Measurements from ENCODE around the gene SLC4A8.

SLC4A8 gene

GRCh38 chr12:51424662-51425539 lies at the start of gene SLC4A8:
TSS of gene SLC4A8 (plus strand) at chr12:51424831. CDS start at chr12:51424988, 157 bp downstream.
- DNase-seq = peak; percentile 96

DNA sequence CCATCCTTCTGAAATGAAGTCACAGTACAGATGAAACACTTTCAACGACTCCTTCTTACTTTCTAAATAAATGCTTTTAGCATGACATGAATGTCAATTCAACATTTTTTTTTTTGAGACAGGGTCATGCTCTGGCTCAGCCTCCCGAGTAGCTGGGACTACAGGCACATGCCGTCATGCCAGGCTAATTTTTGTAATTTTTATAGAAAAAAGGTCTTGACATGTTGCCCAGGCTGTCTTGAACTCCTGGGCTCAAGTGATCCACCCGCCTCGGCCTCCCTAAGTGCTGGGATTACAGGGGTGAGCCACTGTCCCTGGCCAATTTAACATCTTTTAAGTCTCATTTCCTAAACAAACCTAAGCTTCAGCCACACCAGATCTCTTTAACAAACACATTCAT lies 49.8 kb upstream of the SLC4A8 start:
- DNase-seq = no peak

GRCh38 chr12:51377099-51377984 lies 47.3 kb upstream of the SLC4A8 start:
- DNase-seq = no peak

- DNase-seq = no peak
Measured at GRCh38 chr12:51378749-51379148, 45.9 kb upstream of the SLC4A8 start.

DNA sequence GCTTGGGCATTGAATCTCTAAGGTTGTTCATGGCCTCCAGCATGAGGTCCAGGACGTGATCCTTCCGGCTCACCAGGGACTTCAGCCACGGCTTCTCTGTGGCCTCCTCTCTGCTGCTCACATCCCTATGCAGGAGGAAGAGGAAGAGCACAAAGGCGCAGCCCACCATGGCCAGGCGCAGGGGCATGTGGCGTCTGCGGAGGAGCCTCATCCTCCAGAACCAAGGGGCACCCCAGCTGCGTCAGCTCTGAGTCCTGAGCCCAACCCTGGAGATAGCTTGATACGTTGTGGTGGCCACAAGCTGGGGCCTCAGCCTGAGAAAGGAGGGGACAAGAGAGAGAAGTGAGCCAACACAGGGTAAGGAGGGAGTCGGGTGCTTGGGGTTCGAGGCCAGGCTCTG lies 45.1 kb upstream of the SLC4A8 start:
- no peak for DNase-seq

DNA sequence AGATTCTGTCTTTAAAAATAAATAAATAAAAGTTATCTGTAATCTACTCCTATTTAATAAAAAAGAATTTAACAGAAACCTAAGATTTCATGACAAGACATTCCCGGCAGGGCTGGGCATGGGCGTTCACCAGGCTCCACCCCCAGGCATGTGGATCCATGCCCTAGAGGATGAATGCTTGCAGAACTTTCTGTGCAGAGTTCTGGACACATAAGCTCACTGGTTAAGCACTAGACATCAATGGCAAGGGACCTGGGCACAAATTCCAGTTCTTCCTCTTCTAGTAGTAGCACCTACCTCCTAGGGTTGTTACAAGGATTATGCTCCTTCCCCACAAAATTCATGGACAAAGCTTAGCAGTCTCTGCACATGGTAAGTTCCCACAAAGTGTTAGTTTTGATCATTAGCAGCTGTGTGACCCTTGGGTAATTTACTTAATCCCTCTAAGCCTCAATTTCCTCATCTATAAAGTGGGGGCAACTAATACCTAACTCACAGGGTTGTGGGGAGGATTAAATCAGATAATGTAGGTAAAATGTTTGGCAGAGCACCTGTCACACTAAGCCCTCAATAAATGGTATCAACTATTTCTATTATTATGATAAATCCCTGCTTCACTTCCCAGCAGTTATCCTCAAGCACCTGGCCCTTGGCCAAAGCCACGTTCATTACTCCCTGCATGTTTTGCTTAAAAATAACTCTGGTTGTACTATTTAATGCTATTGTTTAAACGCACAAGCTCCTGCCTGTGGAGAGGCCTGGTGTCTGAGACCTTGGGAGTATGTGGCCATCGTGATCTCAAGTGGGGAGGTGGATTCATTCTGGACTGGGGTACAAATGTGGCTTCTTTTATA lies 43.2 kb upstream of the SLC4A8 start:
- DNase-seq = no peak

DNA sequence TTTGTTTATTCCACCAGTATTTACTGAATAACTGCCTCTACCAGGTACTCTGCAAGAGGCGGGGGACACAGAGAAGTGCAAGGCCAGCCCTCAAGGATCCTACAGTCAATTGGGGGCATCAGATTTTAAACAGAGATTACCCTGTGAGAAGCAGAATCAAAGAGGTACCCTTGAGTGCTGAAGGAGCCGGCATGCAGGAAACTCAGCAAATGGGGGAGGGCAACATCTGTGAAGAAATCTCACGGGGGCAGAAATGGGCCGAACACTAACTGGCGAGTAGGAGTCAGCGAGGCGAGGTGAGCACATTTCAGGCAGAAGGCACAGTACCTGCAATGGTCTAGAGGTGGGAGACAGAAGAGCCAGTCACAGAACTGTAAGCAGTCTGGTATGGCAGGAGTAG lies 42.5 kb upstream of the SLC4A8 start:
- DNase-seq = no peak

DNA sequence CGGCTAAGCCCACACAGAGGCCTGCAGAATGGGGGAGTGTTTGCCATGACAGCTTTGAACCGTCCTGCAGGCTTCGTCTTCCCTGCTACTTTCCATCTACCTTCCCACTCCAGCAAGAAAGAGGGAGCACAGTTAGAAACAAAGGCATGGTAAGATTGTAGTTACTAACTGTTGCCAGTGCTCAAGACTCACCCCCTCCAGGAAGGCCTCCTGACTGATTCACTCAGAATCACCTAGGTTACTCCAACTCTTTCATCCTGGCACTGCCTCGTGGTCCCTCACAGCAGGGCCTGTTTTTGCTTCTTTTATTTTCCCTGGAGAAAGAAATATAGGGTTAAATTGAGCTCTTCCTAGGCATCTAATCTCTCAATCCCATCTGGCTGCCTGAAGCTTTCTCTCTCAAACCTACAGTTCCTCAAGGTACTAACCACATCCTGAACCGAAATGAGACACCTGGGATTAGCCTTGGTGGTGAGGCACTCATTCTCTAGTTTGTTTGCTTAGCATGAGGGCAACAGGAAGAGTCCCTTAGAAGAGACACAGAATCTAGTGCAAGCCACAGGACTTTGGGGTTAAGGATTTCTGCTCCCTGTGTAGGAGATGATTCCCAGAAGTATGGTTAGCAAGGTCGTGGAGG lies 41.2 kb upstream of the SLC4A8 start:
- no peak for DNase-seq

GRCh38 chr12:51386351-51386750 lies 38.3 kb upstream of the SLC4A8 start:
- no peak for DNase-seq

DNA sequence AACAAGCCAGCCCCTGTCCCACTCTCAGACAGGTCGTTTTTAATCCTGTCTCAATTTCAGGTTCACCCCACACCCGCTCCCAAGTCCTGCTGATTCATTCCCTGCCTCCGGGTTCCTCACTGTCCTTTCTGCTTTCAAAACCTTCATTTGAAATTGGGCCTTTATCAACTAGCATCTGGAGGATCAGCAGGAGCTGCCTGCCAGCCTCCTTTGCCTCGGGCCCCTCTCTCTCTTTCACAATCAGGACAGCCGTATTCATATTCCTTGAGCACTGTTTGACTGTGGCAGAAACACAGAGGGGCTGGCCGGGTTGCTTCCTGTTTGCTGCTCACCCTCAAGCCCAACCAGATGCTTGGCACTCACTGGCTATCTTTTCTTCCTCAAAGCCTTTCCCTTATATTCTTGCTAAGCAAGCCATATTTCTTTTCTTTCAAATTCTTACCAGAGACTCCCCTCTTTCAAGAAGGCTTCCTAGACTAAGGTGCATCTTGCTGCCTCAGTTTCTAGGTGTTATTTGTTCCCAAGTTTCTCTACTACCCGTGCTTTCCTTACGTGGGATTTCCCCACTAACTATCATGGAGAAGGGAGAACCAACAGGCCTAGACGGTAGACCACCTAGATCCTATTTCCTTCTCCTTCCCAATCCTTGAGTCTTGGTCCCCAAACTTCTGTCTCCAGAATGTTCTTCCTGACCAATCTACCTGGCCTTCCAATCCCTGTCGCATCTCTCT lies 36.4 kb upstream of the SLC4A8 start:
- DNase-seq = no peak

DNA sequence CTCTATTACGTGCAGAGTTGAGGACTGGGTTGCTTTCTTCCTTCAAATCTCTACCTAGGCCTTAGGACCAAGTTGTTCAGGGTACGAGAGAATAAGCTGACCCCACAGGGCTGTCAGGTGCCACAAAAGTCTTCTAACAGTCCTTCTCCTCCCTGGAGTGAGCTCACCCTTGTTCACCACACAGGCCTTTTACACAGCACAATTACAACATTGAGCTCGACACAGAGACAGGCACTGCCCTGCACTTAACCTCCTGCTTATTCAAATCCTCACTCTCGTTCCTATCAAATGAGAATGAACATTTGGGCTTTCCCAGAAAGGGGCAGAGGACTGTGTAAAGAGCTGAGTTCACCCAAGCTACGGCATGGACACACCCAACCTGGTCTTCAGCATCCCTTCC lies 35.8 kb upstream of the SLC4A8 start:
- no peak for DNase-seq

DNA sequence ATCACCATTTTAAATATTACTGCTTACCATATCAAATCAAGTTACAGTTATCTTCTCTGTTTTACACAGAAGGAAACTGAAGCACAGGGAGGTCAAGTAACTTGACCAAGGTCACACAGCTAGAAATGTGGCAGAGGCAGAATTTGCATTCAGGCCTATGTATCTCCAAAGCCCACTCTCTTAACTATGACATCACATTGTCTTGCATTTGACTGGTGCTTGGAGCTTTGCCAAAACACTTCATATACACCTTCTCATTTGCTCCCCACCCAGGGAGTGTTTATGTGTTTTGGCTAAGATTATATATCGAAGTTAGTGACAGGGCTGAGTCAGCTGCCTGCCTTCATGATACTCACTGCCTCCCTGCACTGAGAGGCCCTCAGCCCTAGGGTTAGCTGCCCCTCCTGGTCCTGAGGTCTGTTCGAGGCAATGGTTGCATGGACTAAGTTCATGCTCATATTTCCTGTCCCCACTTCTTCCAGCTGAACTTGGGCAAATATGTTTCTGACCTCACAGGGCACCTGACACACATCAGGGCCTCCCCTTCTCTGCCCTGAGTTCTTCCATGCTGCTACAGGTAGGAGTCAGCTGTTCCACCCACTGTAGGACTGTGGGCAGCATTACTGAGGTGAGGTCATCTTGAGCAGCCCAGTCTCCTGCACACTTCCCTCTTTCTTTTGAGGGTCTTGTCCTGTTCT lies 35.2 kb upstream of the SLC4A8 start:
- DNase-seq = no peak

DNA sequence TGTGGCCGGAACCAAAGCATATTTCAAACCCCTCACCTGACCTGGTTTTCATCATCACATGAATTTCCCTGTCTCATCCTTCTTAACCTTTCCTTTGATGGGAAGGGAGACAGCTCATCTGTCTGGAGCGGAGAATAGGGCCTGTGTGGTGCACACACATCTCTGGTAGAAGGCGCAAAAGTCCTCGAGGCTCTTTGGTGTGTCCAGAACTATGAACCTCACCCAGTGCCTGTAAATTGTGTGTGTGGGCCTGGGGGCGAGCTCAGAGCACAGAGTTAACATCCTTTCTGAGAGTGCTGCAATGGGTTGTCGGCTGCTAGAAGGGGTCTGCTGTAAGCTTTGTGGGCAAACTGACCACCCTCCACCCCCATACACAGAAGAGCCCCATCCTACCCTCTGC lies 34.2 kb upstream of the SLC4A8 start:
- no peak for DNase-seq

DNA sequence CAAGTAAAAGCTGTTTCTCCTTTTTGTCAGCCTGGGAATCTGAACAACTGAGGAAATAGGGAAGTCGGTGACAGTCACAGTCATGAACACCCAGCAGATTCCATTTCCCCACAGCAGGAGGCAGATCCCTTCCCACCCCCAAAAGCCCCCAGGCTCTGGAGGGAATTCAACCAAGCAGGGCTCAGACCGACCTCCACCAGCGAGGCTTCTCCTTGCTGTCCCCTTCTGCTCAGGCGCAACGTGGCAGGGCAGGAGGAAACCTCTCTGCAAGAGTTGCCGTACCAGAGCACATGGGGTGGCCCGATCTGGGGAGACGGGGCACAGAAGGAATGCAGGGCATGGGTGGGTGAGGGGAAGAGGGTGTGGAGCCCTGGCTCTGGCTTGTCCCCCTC lies 33.7 kb upstream of the SLC4A8 start:
- no peak for DNase-seq

- peak; percentile 30 to 59 for DNase-seq
Measured at GRCh38 chr12:51391283-51392123, 33.1 kb upstream of the SLC4A8 start, which contains the start of gene GALNT6. TSS of gene GALNT6 (minus strand) at chr12:51391406. CDS start at chr12:51379781, 11,625 bp downstream.

GRCh38 chr12:51392556-51393237 lies 31.9 kb upstream of the SLC4A8 start:
- DNase-seq = no peak

DNA sequence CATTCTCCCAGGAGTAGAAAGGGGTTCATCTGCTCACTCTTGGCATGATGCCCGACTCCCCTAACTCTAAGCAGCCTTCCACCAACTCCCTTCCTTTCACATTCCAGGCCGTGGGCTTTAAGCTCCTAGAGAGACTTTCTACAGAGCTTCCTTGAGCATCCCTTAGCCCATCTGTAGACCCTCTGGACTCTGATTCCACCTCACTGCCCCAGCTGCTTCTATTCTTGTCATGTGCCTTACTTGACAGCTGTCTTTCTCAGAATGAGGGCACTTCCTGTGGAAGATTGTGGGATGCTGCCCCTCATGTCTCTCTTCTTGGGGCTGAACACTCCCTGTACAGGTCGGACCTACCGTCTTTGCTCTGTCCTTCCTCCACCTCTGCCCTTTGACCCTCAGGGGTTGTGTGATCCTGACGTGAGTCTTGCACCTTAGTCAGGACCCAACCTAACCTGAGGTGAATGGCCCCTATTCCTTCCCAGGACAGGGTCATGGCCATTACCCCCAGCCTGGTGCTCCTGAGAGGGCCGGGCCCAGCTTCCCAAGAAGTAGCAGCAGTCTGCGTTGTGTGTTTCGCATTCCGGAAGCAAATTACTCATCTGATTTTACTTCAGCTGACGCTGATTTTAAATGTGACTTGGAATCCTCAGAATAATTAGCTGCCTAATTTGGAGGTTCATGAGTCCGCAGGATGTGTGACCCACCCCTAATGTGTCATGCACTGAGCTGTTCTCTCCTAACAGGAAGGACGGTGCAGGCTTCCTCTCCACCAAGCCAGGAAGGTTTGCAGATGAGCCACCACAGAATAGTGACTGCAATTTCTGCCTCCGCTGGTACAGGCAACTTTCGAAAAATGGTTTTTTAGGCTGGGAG lies 30.7 kb upstream of the SLC4A8 start:
- no peak for DNase-seq

All from NCI-H2081 (cell line).